IPS-15b (cell line): Measurements from ENCODE around the gene OR10AD1.

ENCODE experiments used
- H3K27me3 ChIP-seq: one replicate; pipeline ENCODE4 v1.6.1; 2013; ENCODE audit warnings: low read length; ENCODE audit not compliant: control insufficient read depth, insufficient read depth
- H3K36me3 ChIP-seq: one replicate; pipeline ENCODE4 v1.6.1; 2013; ENCODE audit warnings: low read length; ENCODE audit not compliant: control insufficient read depth, insufficient read depth
- H3K4me1 ChIP-seq: one replicate; pipeline ENCODE4 v1.6.1; 2013; ENCODE audit warnings: mild to moderate bottlenecking, low read length; ENCODE audit not compliant: control insufficient read depth, insufficient read depth
- H3K4me3 ChIP-seq: one replicate; pipeline ENCODE4 v1.5.1; 2013; ENCODE audit warnings: low read depth, low read length
- H3K9ac ChIP-seq: one replicate; pipeline ENCODE4 v1.6.1; 2013; ENCODE audit warnings: low read depth, mild to moderate bottlenecking, low read length
- H3K9me3 ChIP-seq: one replicate; pipeline ENCODE4 v1.6.1; 2013; ENCODE audit warnings: mild to moderate bottlenecking, low read length; ENCODE audit not compliant: control insufficient read depth, insufficient read depth

OR10AD1 gene

GRCh38 chr12:48201516-48201915, 1.6 kb downstream of the OR10AD1 start:
- Histone ChIP-seq H3K9ac (no peak overlapping the region), H3K36me3 (no peaks in the 10 kb centered on the region), H3K4me1 (no peaks in the 10 kb centered on the region), H3K9me3 (no peaks in the 10 kb centered on the region), H3K4me3 (no peak overlapping the region), H3K27me3 (peaks cover 59% of the 10 kb centered on the region)

- H3K4me3 ChIP-seq, result no peak overlapping the region
- peaks cover 60% of the 10 kb centered on the region for H3K27me3 ChIP-seq
- no peaks in the 10 kb centered on the region for H3K9me3 ChIP-seq
- no peaks in the 10 kb centered on the region for H3K36me3 ChIP-seq
- H3K9ac ChIP-seq, result no peak overlapping the region
- no peaks in the 10 kb centered on the region for H3K4me1 ChIP-seq
These were observed 2.0 kb downstream of the OR10AD1 start for GRCh38 chr12:48201091-48201490.

GRCh38 chr12:48199774-48200221, 3.3 kb downstream of the OR10AD1 start:
- Histone ChIP-seq H3K27me3 (peaks cover 71% of the 10 kb centered on the region), H3K36me3 (no peaks in the 10 kb centered on the region), H3K9ac (no peak overlapping the region), H3K4me1 (no peaks in the 10 kb centered on the region), H3K4me3 (no peak overlapping the region), H3K9me3 (no peaks in the 10 kb centered on the region)

- Histone ChIP-seq H3K27me3 (peaks cover 72% of the 10 kb centered on the region), H3K36me3 (no peaks in the 10 kb centered on the region), H3K4me3 (peak overlapping the region; percentile 95), H3K9ac (no peak overlapping the region), H3K9me3 (no peaks in the 10 kb centered on the region), H3K4me1 (no peaks in the 10 kb centered on the region)
These were observed 4.1 kb downstream of the OR10AD1 start for GRCh38 chr12:48198985-48199384.

- Histone ChIP-seq H3K4me3 (peak overlapping the region; percentile 95), H3K9me3 (no peaks in the 10 kb centered on the region), H3K36me3 (no peaks in the 10 kb centered on the region), H3K4me1 (no peaks in the 10 kb centered on the region), H3K27me3 (peaks cover 72% of the 10 kb centered on the region), H3K9ac (peak overlapping the region; percentile 82)
These were observed 4.5 kb downstream of the OR10AD1 start for GRCh38 chr12:48198672-48198971.

- no peaks in the 10 kb centered on the region for H3K4me1 ChIP-seq
- no peaks in the 10 kb centered on the region for H3K9me3 ChIP-seq
- H3K36me3 ChIP-seq, result no peaks in the 10 kb centered on the region
- peak overlapping the region; percentile 95 for H3K4me3 ChIP-seq
- peaks cover 71% of the 10 kb centered on the region for H3K27me3 ChIP-seq
- peak overlapping the region; percentile 82 for H3K9ac ChIP-seq
These were observed 5.0 kb downstream of the OR10AD1 start for GRCh38 chr12:48197971-48198671.

- Histone ChIP-seq H3K36me3 (no peaks in the 10 kb centered on the region), H3K9me3 (no peaks in the 10 kb centered on the region), H3K27me3 (peaks cover 66% of the 10 kb centered on the region), H3K4me3 (peak overlapping the region; percentile 95), H3K4me1 (no peaks in the 10 kb centered on the region), H3K9ac (peak overlapping the region; percentile 48)
These were observed 5.5 kb downstream of the OR10AD1 start for GRCh38 chr12:48197549-48197970.

- no peak overlapping the region for H3K9ac ChIP-seq
These were observed 8.3 kb downstream of the OR10AD1 start for GRCh38 chr12:48194799-48195201.

GRCh38 chr12:48193623-48194022, 9.5 kb downstream of the OR10AD1 start:
- Histone ChIP-seq H3K4me3 (no peak overlapping the region), H3K9ac (no peak overlapping the region), H3K4me1 (no peaks in the 10 kb centered on the region), H3K36me3 (no peaks in the 10 kb centered on the region), H3K27me3 (peaks cover 39% of the 10 kb centered on the region), H3K9me3 (no peaks in the 10 kb centered on the region)

More at GRCh38 chr12:48194799-48195201, 8.3 kb downstream of the OR10AD1 start:
- peaks cover 49% of the 10 kb centered on the region for H3K27me3 ChIP-seq
- no peak overlapping the region for H3K4me3 ChIP-seq
- H3K4me1 ChIP-seq, result no peaks in the 10 kb centered on the region
- no peaks in the 10 kb centered on the region for H3K9me3 ChIP-seq
- no peaks in the 10 kb centered on the region for H3K36me3 ChIP-seq

GRCh38 chr12:48192861-48193260, 10.2 kb downstream of the OR10AD1 start:
- H3K9me3 ChIP-seq, result no peaks in the 10 kb centered on the region
- H3K9ac ChIP-seq, result no peak overlapping the region
- no peak overlapping the region for H3K4me3 ChIP-seq
- peaks cover 46% of the 10 kb centered on the region for H3K27me3 ChIP-seq
- no peaks in the 10 kb centered on the region for H3K36me3 ChIP-seq
- no peaks in the 10 kb centered on the region for H3K4me1 ChIP-seq

GRCh38 chr12:48191096-48191495, 12.0 kb downstream of the OR10AD1 start:
- Histone ChIP-seq H3K4me3 (no peak overlapping the region), H3K9ac (no peak overlapping the region), H3K36me3 (no peaks in the 10 kb centered on the region), H3K27me3 (peaks cover 57% of the 10 kb centered on the region), H3K4me1 (no peaks in the 10 kb centered on the region), H3K9me3 (no peaks in the 10 kb centered on the region)

- Histone ChIP-seq H3K4me3 (no peak overlapping the region), H3K9ac (no peak overlapping the region), H3K27me3 (peaks cover 59% of the 10 kb centered on the region), H3K9me3 (no peaks in the 10 kb centered on the region), H3K4me1 (peaks cover 8% of the 10 kb centered on the region), H3K36me3 (no peaks in the 10 kb centered on the region)
These were observed 13.6 kb downstream of the OR10AD1 start for GRCh38 chr12:48189331-48190125.
